Measurements from ENCODE around the gene ENDOV. TPM values are rescaled to one million over a fixed set of nuclear protein-coding genes. Genes with fewer than 3 reads are reported as not detected.
A peak's percentile ranks its signal among the peaks of the same experiment; 100 is the strongest.

ENDOV gene
- total RNA-seq, 2 donors from 2014 or later, result 3.8 to 4.9 TPM

DNA sequence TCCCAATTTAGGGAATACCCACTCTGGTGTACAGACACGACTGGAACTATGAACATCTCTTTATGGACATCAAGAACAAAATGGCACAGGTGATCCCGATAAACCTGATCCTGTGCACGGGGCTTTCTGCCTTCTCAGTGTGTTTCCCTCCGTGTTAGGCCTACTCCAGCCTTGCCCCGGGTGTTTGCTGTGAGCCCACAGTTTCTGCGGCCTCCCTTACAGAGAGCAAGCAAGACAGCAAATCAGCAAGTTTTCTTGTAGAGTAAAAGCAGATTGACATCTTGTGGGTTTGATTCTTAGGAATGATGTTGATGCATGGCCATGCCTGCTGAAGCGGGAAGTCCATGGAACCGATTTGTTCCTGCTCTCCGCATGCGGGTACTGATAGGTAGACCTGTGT lies 26.4 kb upstream of the ENDOV start:
- Histone ChIP-seq H3K4me3 (no peak overlapping the region), H3K27ac (no peak overlapping the region), H3K36me3 (peaks cover 91% of the 10 kb centered on the region), H3K4me1 (no peaks in the 10 kb centered on the region), H3K27me3 (no peaks in the 10 kb centered on the region), H3K9me3 (no peaks in the 10 kb centered on the region)
- no peak for DNase-seq (ENCODE audit: low spot score)
- TF ChIP-seq, protein P1, sequence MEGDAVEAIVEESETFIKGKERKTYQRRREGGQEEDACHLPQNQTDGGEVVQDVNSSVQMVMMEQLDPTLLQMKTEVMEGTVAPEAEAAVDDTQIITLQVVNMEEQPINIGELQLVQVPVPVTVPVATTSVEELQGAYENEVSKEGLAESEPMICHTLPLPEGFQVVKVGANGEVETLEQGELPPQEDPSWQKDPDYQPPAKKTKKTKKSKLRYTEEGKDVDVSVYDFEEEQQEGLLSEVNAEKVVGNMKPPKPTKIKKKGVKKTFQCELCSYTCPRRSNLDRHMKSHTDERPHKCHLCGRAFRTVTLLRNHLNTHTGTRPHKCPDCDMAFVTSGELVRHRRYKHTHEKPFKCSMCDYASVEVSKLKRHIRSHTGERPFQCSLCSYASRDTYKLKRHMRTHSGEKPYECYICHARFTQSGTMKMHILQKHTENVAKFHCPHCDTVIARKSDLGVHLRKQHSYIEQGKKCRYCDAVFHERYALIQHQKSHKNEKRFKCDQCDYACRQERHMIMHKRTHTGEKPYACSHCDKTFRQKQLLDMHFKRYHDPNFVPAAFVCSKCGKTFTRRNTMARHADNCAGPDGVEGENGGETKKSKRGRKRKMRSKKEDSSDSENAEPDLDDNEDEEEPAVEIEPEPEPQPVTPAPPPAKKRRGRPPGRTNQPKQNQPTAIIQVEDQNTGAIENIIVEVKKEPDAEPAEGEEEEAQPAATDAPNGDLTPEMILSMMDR (IDR thresholded peaks at IDR 0.05), result no peak

DNA sequence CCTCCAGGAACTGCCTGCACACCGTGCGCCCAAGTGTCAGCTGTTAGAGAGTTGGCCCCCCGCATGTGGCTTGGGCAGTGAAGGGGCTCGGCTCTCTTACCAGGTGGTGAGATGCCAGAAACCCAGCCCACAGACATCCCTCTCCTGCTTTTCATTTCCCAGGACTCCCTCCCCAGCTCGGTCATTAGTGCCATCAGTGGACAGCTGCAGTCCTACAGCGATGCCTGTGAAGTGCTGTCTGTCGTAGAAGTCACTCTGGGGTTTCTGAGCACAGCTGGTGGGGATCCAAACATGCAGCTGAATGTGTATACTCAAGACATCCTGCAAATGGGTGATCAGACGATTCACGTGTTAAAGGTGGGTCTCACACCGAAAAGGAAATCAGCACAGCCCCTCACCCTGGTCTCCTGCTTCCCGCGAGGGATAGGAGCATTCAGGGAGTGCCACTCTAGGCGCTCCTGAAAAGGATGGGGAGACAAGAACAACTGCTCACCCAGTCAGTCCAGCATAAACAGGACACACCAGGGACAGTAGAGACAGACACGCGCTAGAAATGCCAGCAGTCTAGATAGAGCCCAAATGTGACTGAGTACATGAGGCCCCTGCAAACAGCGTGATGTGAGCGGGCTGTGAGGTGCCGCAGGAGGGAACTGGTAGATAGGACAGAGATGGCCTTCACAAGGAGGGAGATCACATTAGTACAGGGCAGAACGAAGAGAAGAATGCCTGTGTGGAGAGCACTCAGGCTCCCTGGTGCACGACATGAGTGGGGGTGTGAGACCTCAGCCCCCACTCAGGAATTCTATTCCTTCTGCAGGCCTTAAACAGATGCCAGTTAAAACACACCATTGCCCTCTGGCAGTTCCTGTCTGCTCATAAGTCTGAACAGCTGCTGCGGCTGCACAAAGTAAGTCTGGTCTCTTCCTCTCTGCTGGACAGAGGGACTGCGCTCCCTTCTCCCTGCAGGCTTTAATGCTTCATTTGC lies 25.7 kb upstream of the ENDOV start:
- Histone ChIP-seq H3K27ac (no peak overlapping the region), H3K36me3 (peaks cover 92% of the 10 kb centered on the region), H3K4me1 (no peaks in the 10 kb centered on the region), H3K9me3 (no peaks in the 10 kb centered on the region), H3K27me3 (no peaks in the 10 kb centered on the region), H3K4me3 (no peak overlapping the region)
- no peak for DNase-seq (ENCODE audit: low spot score)
- TF ChIP-seq, protein P1 (IDR thresholded peaks at IDR 0.05), result no peak

DNA sequence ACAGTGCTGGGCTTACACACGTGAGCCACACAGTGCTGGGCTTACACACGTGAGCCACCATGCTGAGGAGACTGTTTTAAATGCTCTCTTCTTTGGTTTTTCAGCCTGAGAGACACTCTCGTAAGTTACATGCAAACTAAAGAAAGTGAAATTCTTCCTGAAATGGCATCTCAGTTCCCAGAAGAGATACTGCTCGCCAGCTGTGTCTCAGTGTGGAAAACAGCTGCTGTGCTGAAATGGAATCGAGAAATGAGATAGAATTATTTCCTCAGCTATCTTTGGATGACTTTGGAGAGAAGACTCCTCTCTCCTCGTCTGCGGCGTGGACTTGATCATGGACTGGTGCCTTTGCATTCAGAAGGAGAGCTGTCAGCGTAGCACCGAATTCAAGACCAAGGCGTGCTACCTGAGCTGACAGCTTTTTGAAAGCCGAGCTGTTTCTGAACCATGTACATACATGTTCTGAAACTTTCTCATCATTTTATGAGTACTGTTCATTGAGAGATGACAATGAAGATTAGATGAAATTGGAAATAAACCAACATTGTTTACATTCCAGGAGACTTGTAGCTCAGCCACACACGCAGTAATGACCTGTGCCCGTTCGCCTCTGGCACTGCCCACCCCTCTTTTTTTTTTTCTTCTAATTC lies 21.6 kb upstream of the ENDOV start:
- no peak for DNase-seq (ENCODE audit: low spot score)
- no peaks in the 10 kb centered on the region for H3K27me3 ChIP-seq
- H3K4me1 ChIP-seq, result peaks cover 0 to 14% of the 10 kb centered on the region in 2 donors
- TF ChIP-seq, protein P1 (IDR thresholded peaks at IDR 0.05), result no peak
- H3K9me3 ChIP-seq, result no peaks in the 10 kb centered on the region
- H3K4me3 ChIP-seq, result no peak overlapping the region
- no peak overlapping the region for H3K27ac ChIP-seq
- peaks cover 58% of the 10 kb centered on the region for H3K36me3 ChIP-seq

DNA sequence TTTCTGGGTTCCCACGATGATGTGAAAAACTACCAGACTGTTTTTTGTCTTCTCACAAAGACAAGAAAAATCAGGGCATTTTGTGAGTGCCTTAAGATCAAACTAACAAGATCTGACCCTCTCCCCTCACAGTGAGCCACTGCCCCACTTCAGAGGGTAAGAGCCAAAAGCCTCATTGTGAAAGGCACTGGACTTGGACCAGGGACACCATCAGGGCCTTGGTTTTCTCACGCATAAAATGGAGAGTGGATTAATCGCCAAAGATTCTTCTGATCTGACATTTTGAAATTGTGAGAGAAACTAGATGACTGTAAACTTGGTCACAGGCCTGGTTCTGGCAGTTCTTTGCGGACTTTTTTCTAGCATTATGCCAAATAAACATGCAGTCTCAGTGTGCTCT lies 21.0 kb upstream of the ENDOV start:
- Histone ChIP-seq H3K4me3 (no peak overlapping the region), H3K4me1 (peaks cover 0 to 14% of the 10 kb centered on the region in 2 donors), H3K27ac (peak overlapping the region in 1 of 2 donors; percentile 29), H3K36me3 (peaks cover 52% of the 10 kb centered on the region), H3K27me3 (no peaks in the 10 kb centered on the region), H3K9me3 (no peaks in the 10 kb centered on the region)
- DNase-seq (ENCODE audit: low spot score), result no peak
- TF ChIP-seq, protein P1 (IDR thresholded peaks at IDR 0.05), result no peak

DNA sequence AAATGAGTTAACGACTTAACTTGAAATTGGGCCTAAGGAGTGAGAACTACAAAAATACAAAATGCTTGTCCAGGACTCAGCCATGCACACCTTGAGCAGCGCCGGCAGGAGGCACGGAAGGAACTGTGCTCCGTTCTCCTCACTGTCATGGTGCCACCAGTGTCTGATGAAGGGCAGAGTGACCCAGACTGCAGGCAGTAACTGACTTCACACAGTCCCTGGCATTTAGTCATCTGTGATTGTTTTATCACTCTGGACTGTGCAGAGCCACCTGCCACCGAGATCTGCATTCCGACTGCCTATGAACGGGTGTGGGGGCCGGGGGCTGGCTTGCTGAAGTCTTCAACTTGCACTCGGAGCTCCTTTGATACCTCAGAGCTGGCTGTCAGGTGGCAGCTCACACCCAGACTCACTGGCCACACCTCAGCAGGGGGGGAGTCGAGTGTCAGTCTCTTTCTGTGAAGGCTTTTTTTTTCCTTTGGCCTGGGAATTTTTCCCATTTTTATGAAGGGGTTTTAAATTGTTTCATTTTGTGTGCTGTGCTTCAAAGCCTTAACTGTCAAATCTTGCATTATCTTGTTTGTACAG lies 20.2 kb upstream of the ENDOV start:
- TF ChIP-seq, protein P1 (IDR thresholded peaks at IDR 0.05), result no peak
- no peak for DNase-seq (ENCODE audit: low spot score)

More for the DNA sequence above, 20.2 kb upstream of the ENDOV start:
- Histone ChIP-seq H3K9me3 (no peaks in the 10 kb centered on the region), H3K36me3 (peaks cover 44% of the 10 kb centered on the region), H3K4me3 (no peak overlapping the region), H3K27me3 (no peaks in the 10 kb centered on the region), H3K4me1 (peaks cover 0 to 14% of the 10 kb centered on the region in 2 donors), H3K27ac (peak overlapping the region; percentile 6 to 27)

Measured in right atrium auricular region (tissue), 2 donors.